Naive B cell (primary cell): Measurements from ENCODE around the gene ALS2CL. TPM values are rescaled to one million over a fixed set of nuclear protein-coding genes. Genes with fewer than 3 reads are reported as not detected.

ENCODE experiments used
- ATAC-seq, 2 donors: fragments of 150-1000 bp; cut with Tn5 transposase; 2 replicates each; pipeline ENCODE4 v1.10.0; 2021; ENCODE audit warnings: low read depth in 2 of 2, mild to moderate bottlenecking in 2 of 2, moderate library complexity in 2 of 2
- DNase-seq: peaks from one replicate; pipeline ENCODE4 v3.0.0; 2022
- H3K27ac Mint-ChIP-seq, 6 donors: one replicate each; pipeline ENCODE4 v1.8.0; 2020 to 2022; ENCODE audit warnings: mild to moderate bottlenecking in 6 of 6, mixed read lengths in 6 of 6, moderate library complexity in 5 of 6, inconsistent platforms in 2 of 6
- H3K27me3 Mint-ChIP-seq, 3 donors: one replicate each; pipeline ENCODE4 v1.8.0; 2021 to 2022; ENCODE audit warnings: mixed read lengths in 3 of 3, mild to moderate bottlenecking in 1 of 3
- H3K36me3 Mint-ChIP-seq, 2 donors: one replicate each; pipeline ENCODE4 v1.8.0; 2020 to 2022; ENCODE audit warnings: mixed read lengths in 2 of 2, inconsistent platforms in 1 of 2, mild to moderate bottlenecking in 1 of 2
- H3K4me1 Mint-ChIP-seq, 3 donors: one replicate each; pipeline ENCODE4 v1.8.0; 2020 to 2022; ENCODE audit warnings: mixed read lengths in 3 of 3, inconsistent platforms in 1 of 3, mild to moderate bottlenecking in 1 of 3, moderate library complexity in 1 of 3
- H3K4me3 Mint-ChIP-seq, 8 donors: one replicate each; pipeline ENCODE4 v1.8.0; 2020 to 2022; ENCODE audit warnings: mild to moderate bottlenecking in 8 of 8, mixed read lengths in 8 of 8, moderate library complexity in 8 of 8, inconsistent platforms in 2 of 8
- H3K9me3 Mint-ChIP-seq, 7 donors: one replicate each; pipeline ENCODE4 v1.8.0; 2020 to 2022; ENCODE audit warnings: mixed read lengths in 7 of 7, mild to moderate bottlenecking in 5 of 7, inconsistent platforms in 2 of 7, moderate library complexity in 1 of 7
- polyA plus RNA-seq, 6 donors: library from polyadenylated mRNA; unstranded; fragments of 300-500 nt; fragmentation: Illumina TruSeq; gene quantifications; one replicate each; pipeline ENCODE4 v1.2.3, GENCODE V29; 2021; ENCODE audit warnings: low read depth in 6 of 6

The ALS2CL gene
- polyA plus RNA-seq, 6 donors from 2014 or later, result not detected

- Mint-ChIP-seq H3K4me3 (no peak overlapping the region), H3K27ac (peak overlapping the region in 1 of 6 donors; percentile 59), H3K9me3 (no peaks in the 10 kb centered on the region), H3K4me1 (peaks cover 0 to 5% (median 0%) of the 10 kb centered on the region in 3 donors), H3K36me3 (no peaks in the 10 kb centered on the region), H3K27me3 (peaks cover 0 to 21% (median 7%) of the 10 kb centered on the region in 3 donors)
- DNase-seq, result no peak
- ATAC-seq, result no peak
Observed at GRCh38 chr3:46666453-46666845, 27.0 kb downstream of the ALS2CL start.

- H3K27me3 Mint-ChIP-seq, result peaks cover 0 to 21% (median 7%) of the 10 kb centered on the region in 3 donors
- peak overlapping the region in 1 of 6 donors; percentile 1 for H3K27ac Mint-ChIP-seq
- peaks cover 2 to 5% (median 5%) of the 10 kb centered on the region in 3 donors for H3K4me1 Mint-ChIP-seq
- no peaks in the 10 kb centered on the region for H3K36me3 Mint-ChIP-seq
- DNase-seq, result no peak
- no peak for ATAC-seq
- no peak overlapping the region for H3K4me3 Mint-ChIP-seq
- no peaks in the 10 kb centered on the region for H3K9me3 Mint-ChIP-seq
Observed at GRCh38 chr3:46665763-46666452, 27.6 kb downstream of the ALS2CL start.

- ATAC-seq (no peak), DNase-seq (no peak)
- Mint-ChIP-seq H3K27me3 (peaks cover 0 to 21% (median 7%) of the 10 kb centered on the region in 3 donors), H3K4me1 (peaks cover 5 to 12% (median 8%) of the 10 kb centered on the region in 3 donors), H3K9me3 (no peaks in the 10 kb centered on the region), H3K27ac (no peak overlapping the region), H3K4me3 (no peak overlapping the region), H3K36me3 (no peaks in the 10 kb centered on the region)
Observed at GRCh38 chr3:46664971-46665762, 28.3 kb downstream of the ALS2CL start.

GRCh38 chr3:46664188-46664970 is 29.1 kb downstream of the ALS2CL start:
- peaks cover 0 to 21% (median 7%) of the 10 kb centered on the region in 3 donors for H3K27me3 Mint-ChIP-seq
- no peak overlapping the region for H3K27ac Mint-ChIP-seq
- H3K36me3 Mint-ChIP-seq, result no peaks in the 10 kb centered on the region
- no peaks in the 10 kb centered on the region for H3K9me3 Mint-ChIP-seq
- DNase-seq, result no peak
- ATAC-seq, result no peak
- peaks cover 5 to 12% (median 8%) of the 10 kb centered on the region in 3 donors for H3K4me1 Mint-ChIP-seq
- no peak overlapping the region for H3K4me3 Mint-ChIP-seq

- no peak overlapping the region for H3K4me3 Mint-ChIP-seq
- H3K27ac Mint-ChIP-seq, result peak overlapping the region in 2 of 6 donors; percentile 25 to 53
- DNase-seq (no peak), ATAC-seq (no peak)
- H3K9me3 Mint-ChIP-seq, result no peaks in the 10 kb centered on the region
- H3K36me3 Mint-ChIP-seq, result no peaks in the 10 kb centered on the region
- peaks cover 0 to 21% (median 7%) of the 10 kb centered on the region in 3 donors for H3K27me3 Mint-ChIP-seq
- peaks cover 5 to 12% (median 8%) of the 10 kb centered on the region in 3 donors for H3K4me1 Mint-ChIP-seq
Observed at GRCh38 chr3:46663591-46664135, 29.8 kb downstream of the ALS2CL start.

GRCh38 chr3:46662771-46663551 is 30.5 kb downstream of the ALS2CL start:
- H3K4me3 Mint-ChIP-seq, result no peak overlapping the region
- DNase-seq (no peak), ATAC-seq (no peak)
- peaks cover 5 to 12% (median 8%) of the 10 kb centered on the region in 3 donors for H3K4me1 Mint-ChIP-seq
- H3K36me3 Mint-ChIP-seq, result no peaks in the 10 kb centered on the region
- peak overlapping the region in 2 of 6 donors; percentile 25 to 53 for H3K27ac Mint-ChIP-seq
- H3K27me3 Mint-ChIP-seq, result peaks cover 0 to 21% (median 7%) of the 10 kb centered on the region in 3 donors
- H3K9me3 Mint-ChIP-seq, result no peaks in the 10 kb centered on the region

- H3K9me3 Mint-ChIP-seq, result no peaks in the 10 kb centered on the region
- no peak overlapping the region for H3K27ac Mint-ChIP-seq
- ATAC-seq (no peak), DNase-seq (no peak)
- H3K36me3 Mint-ChIP-seq, result no peaks in the 10 kb centered on the region
- peaks cover 5 to 12% (median 8%) of the 10 kb centered on the region in 3 donors for H3K4me1 Mint-ChIP-seq
- no peak overlapping the region for H3K4me3 Mint-ChIP-seq
- peaks cover 3 to 21% (median 12%) of the 10 kb centered on the region in 3 donors for H3K27me3 Mint-ChIP-seq
Observed at GRCh38 chr3:46661776-46662766, 31.4 kb downstream of the ALS2CL start.

GRCh38 chr3:46660543-46661523 is 32.6 kb downstream of the ALS2CL start:
- peaks cover 5 to 12% (median 12%) of the 10 kb centered on the region in 3 donors for H3K4me1 Mint-ChIP-seq
- H3K4me3 Mint-ChIP-seq, result no peak overlapping the region
- ATAC-seq (peak in 1 of 2 donors; percentile 20), DNase-seq (no peak)
- H3K36me3 Mint-ChIP-seq, result no peaks in the 10 kb centered on the region
- H3K27ac Mint-ChIP-seq, result no peak overlapping the region
- peaks cover 7 to 21% (median 12%) of the 10 kb centered on the region in 3 donors for H3K27me3 Mint-ChIP-seq
- H3K9me3 Mint-ChIP-seq, result peaks cover 0 to under 1% (median 0%) of the 10 kb centered on the region in 7 donors

GRCh38 chr3:46660003-46660402 is 33.5 kb downstream of the ALS2CL start:
- DNase-seq, result no peak
- H3K4me1 Mint-ChIP-seq, result peaks cover 5 to 20% (median 15%) of the 10 kb centered on the region in 3 donors
- peaks cover 0 to 8% (median 2%) of the 10 kb centered on the region in 7 donors for H3K9me3 Mint-ChIP-seq
- no peak overlapping the region for H3K4me3 Mint-ChIP-seq
- H3K27ac Mint-ChIP-seq, result peak overlapping the region in 1 of 6 donors; percentile 51
- H3K36me3 Mint-ChIP-seq, result no peaks in the 10 kb centered on the region
- ATAC-seq, result no peak
- H3K27me3 Mint-ChIP-seq, result peaks cover 7 to 21% (median 12%) of the 10 kb centered on the region in 3 donors

GRCh38 chr3:46659285-46659684 is 34.2 kb downstream of the ALS2CL start:
- H3K9me3 Mint-ChIP-seq, result peaks cover 0 to 9% (median 2%) of the 10 kb centered on the region in 7 donors
- peaks cover 9 to 21% (median 12%) of the 10 kb centered on the region in 3 donors for H3K27me3 Mint-ChIP-seq
- no peak for DNase-seq
- ATAC-seq, result no peak
- peaks cover 5 to 20% (median 15%) of the 10 kb centered on the region in 3 donors for H3K4me1 Mint-ChIP-seq
- H3K36me3 Mint-ChIP-seq, result no peaks in the 10 kb centered on the region
- H3K4me3 Mint-ChIP-seq, result no peak overlapping the region
- peak overlapping the region in 2 of 6 donors; percentile 6 to 23 for H3K27ac Mint-ChIP-seq
